HEK293 (cell line): ENCODE measurements around the gene TAX1BP1.

Experiments used
- CTCF ChIP-seq: fragments of 450-650 bp; formaldehyde crosslinking; IDR thresholded peaks from 2 replicates; pipeline ENCODE4 v1.5.1; 2016; ENCODE audit warnings: missing biosample characterization, missing genetic modification characterization
- TRIM28 ChIP-seq: IDR thresholded peaks from 2 replicates; pipeline ENCODE4 v1.6.1; 2011; ENCODE audit warnings: low read length, control low read depth, borderline replicate concordance
- ZNF239 ChIP-seq: fragments of 450-650 bp; formaldehyde crosslinking; IDR thresholded peaks from 2 replicates; pipeline ENCODE4 v1.5.1; 2016; ENCODE audit warnings: missing biosample characterization, missing genetic modification characterization
- ZNF24 ChIP-seq: fragments of 450-650 bp; formaldehyde crosslinking; IDR thresholded peaks from 2 replicates; pipeline ENCODE4 v1.5.1; 2016; ENCODE audit warnings: missing biosample characterization, missing genetic modification characterization
- ZNF677 ChIP-seq: fragments of 450-650 bp; IDR thresholded peaks from 2 replicates; pipeline ENCODE4 v1.5.0; 2018; ENCODE audit warnings: missing biosample characterization, mild to moderate bottlenecking, missing genetic modification characterization, moderate library complexity

DNA sequence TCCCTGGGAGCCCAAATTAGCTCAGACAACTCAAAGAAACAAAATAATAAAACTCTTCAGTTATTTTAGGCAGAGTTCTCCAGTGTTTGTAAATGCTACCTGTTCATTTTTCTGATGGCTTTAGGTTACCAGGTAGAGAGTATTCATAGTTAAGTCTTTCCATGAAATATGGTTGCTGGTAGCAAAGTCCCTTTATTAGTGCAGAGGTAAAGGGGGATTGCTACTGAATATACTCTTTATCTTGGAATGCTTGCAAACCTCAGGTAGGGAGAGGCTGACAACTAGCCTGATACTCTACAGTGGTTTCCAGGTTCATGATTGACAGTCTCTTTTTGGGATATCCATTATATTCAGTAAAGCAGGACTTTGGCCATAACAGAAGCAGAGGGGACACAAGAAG, 6.5 kb downstream of the TAX1BP1 start:
- no peak for TF ChIP-seq CTCF
- TF ChIP-seq ZNF24 (tag by site-specific recombination), result no peak
- TF ChIP-seq ZNF239 (tag by site-specific recombination), result no peak
- TF ChIP-seq TRIM28, result no peak
- TF ChIP-seq ZNF677 (tag by site-specific recombination), result no peak
